SH-SY5Y (cell line): ENCODE measurements around the gene ME1.

Experiments used
- GATA2 ChIP-seq: IDR thresholded peaks from 2 replicates; pipeline ENCODE4 v1.6.1; 2011; ENCODE audit warnings: mild to moderate bottlenecking, low read depth, low read length
- GATA3 ChIP-seq: IDR thresholded peaks from 2 replicates; pipeline ENCODE4 v1.6.1; 2011; ENCODE audit warnings: low read depth, mild to moderate bottlenecking, low read length, moderate library complexity

DNA sequence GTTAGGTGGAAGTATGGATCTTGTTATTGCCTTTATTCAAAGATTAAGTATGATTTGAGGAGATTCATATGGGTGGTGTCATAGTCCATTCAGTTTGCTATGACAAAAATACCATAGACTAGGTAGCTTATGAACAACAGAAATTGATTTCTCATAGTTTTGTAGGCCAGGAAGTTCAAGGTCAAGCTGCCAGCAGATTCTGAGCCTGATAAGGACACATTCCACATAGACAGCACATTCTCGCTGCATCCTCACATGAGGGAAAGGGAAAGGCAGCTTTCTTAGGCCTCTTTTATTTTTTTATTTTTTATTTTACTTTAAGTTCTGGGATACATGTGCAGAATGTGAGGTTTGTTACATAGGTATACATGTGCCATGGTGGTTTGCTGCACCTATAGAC lies 27.7 kb downstream of the ME1 start:
- TF ChIP-seq GATA2, result no peak
- TF ChIP-seq GATA3, result no peak
